MM.1S (cell line): ENCODE data around the gene VPS33B.

Experiments used
- DNase-seq: peaks from one replicate; pipeline ENCODE4 v3.0.0-alpha.2; 2015
- H2AFZ ChIP-seq: fragments of 300-600 bp; sonication (generic); 2 replicates; pipeline ENCODE4 v1.6.0; 2016; ENCODE audit warnings: antibody characterized with exemption, low read length
- H3F3A ChIP-seq: fragments of 300-600 bp; sonication (generic); 2 replicates; pipeline ENCODE4 v1.6.1; 2016; ENCODE audit warnings: mild to moderate bottlenecking, antibody characterized with exemption, low read length, moderate library complexity, mixed read lengths; ENCODE audit not compliant: insufficient read depth
- H3K27ac ChIP-seq: fragments of 300-600 bp; sonication (generic); 2 replicates; pipeline ENCODE4 v1.5.1; 2016; ENCODE audit warnings: mild to moderate bottlenecking, low read length
- H3K27me3 ChIP-seq: fragments of 300-600 bp; sonication (generic); replicated peaks from 2 replicates; pipeline ENCODE4 v1.6.0; 2016; ENCODE audit warnings: low read length; ENCODE audit not compliant: insufficient read depth
- H3K36me3 ChIP-seq: fragments of 300-600 bp; sonication (generic); replicated peaks from 2 replicates; pipeline ENCODE4 v1.6.1; 2016; ENCODE audit warnings: mild to moderate bottlenecking, low read length, mixed read lengths; ENCODE audit not compliant: insufficient read depth
- H3K4me1 ChIP-seq: fragments of 300-600 bp; sonication (generic); 2 replicates; pipeline ENCODE4 v1.6.1; 2016; ENCODE audit warnings: low read length, mixed read lengths
- H3K4me2 ChIP-seq: fragments of 300-600 bp; sonication (generic); 2 replicates; pipeline ENCODE4 v1.6.0; 2016; ENCODE audit warnings: low read depth, low read length
- H3K4me3 ChIP-seq: fragments of 300-600 bp; sonication (generic); 2 replicates; pipeline ENCODE4 v1.5.1; 2016; ENCODE audit warnings: low read length, mixed read lengths
- H3K79me2 ChIP-seq: fragments of 300-600 bp; sonication (generic); 2 replicates; pipeline ENCODE4 v1.6.1; 2016; ENCODE audit warnings: mixed run types, low read length, mixed read lengths
- H3K9ac ChIP-seq: fragments of 300-600 bp; sonication (generic); 2 replicates; pipeline ENCODE4 v1.6.1; 2016; ENCODE audit warnings: low read length, mixed read lengths
- H3K9me2 ChIP-seq: fragments of 300-600 bp; sonication (generic); replicated peaks from 2 replicates; pipeline ENCODE4 v1.6.1; 2016; ENCODE audit warnings: mild to moderate bottlenecking, low read length, mixed read lengths; ENCODE audit not compliant: insufficient read depth
- H3K9me3 ChIP-seq: fragments of 300-600 bp; sonication (generic); replicated peaks from 2 replicates; pipeline ENCODE4 v1.6.1; 2016; ENCODE audit warnings: mild to moderate bottlenecking, low read length, mixed read lengths; ENCODE audit not compliant: insufficient read depth
- H4K20me1 ChIP-seq: fragments of 300-600 bp; sonication (generic); 2 replicates; pipeline ENCODE4 v1.6.1; 2016; ENCODE audit warnings: mild to moderate bottlenecking, low read length, moderate library complexity, mixed read lengths; ENCODE audit not compliant: insufficient read depth
- CTCF ChIP-seq: fragments of 300-600 bp; sonication (generic); IDR thresholded peaks from 2 replicates; pipeline ENCODE4 v1.5.1; 2016; ENCODE audit warnings: antibody characterized with exemption, low read length, mixed read lengths
- EZH2 ChIP-seq: fragments of 300-600 bp; sonication (generic); optimal IDR thresholded peaks from 2 replicates; pipeline ENCODE3; 2017; ENCODE audit warnings: low read depth, mild to moderate bottlenecking, antibody characterized with exemption, low read length, mixed read lengths
- EZH2phosphoT487 ChIP-seq: fragments of 300-600 bp; sonication (generic); IDR thresholded peaks from 2 replicates; pipeline ENCODE4 v1.6.1; 2018; ENCODE audit warnings: antibody characterized with exemption, low read length

Gene VPS33B

GRCh38 chr15:90970274-90970673 is 52.1 kb downstream of the VPS33B start:
- no peaks in the 10 kb centered on the region for H3K4me1 ChIP-seq
- no peaks in the 10 kb centered on the region for H3K27me3 ChIP-seq
- TF ChIP-seq CTCF: no peak
- TF ChIP-seq EZH2phosphoT487: no peak
- TF ChIP-seq EZH2: no peak
- no peaks in the 10 kb centered on the region for H3K9me2 ChIP-seq
- DNase-seq: no peak
- H3K9me3 ChIP-seq: no peaks in the 10 kb centered on the region
- peaks cover 3% of the 10 kb centered on the region; the same call in 1 of the 2 replicates for H3F3A ChIP-seq
- 0 out of 2 replicates have a peak, but pooled peaks cover 7% of the 10 kb centered on the region for H3K79me2 ChIP-seq
- H3K27ac ChIP-seq: no peak overlapping the region
- no peak overlapping the region for H3K9ac ChIP-seq
- no peak overlapping the region for H3K4me3 ChIP-seq
- no peak overlapping the region for H3K4me2 ChIP-seq
- peaks cover 19% of the 10 kb centered on the region for H3K36me3 ChIP-seq
- no peaks in the 10 kb centered on the region for H4K20me1 ChIP-seq
- H2AFZ ChIP-seq: no peak overlapping the region

- no peak overlapping the region for H3K4me2 ChIP-seq
- no peak overlapping the region for H2AFZ ChIP-seq
- H4K20me1 ChIP-seq: no peaks in the 10 kb centered on the region
- no peaks in the 10 kb centered on the region for H3K27me3 ChIP-seq
- H3K4me1 ChIP-seq: no peaks in the 10 kb centered on the region
- DNase-seq: no peak
- H3K9me3 ChIP-seq: no peaks in the 10 kb centered on the region
- peaks cover 21% of the 10 kb centered on the region for H3K36me3 ChIP-seq
- TF ChIP-seq CTCF (no peak), EZH2 (no peak), EZH2phosphoT487 (no peak)
- no peak overlapping the region for H3K27ac ChIP-seq
- H3K9me2 ChIP-seq: no peaks in the 10 kb centered on the region
- peaks cover 3% of the 10 kb centered on the region; the same call in 1 of the 2 replicates for H3F3A ChIP-seq
- peaks cover 10% of the 10 kb centered on the region; the same call in 1 of the 2 replicates for H3K79me2 ChIP-seq
- no peak overlapping the region for H3K9ac ChIP-seq
- no peak overlapping the region for H3K4me3 ChIP-seq
Measured at GRCh38 chr15:90968434-90968833, 54.0 kb downstream of the VPS33B start.

- no peaks in the 10 kb centered on the region for H3K27me3 ChIP-seq
- peaks cover 21% of the 10 kb centered on the region for H3K36me3 ChIP-seq
- TF ChIP-seq EZH2phosphoT487 (no peak), EZH2 (no peak), CTCF (no peak)
Measured at GRCh38 chr15:90967206-90967605, 55.2 kb downstream of the VPS33B start.

More at GRCh38 chr15:90967206-90967605, 55.2 kb downstream of the VPS33B start:
- Histone ChIP-seq H3K4me3 (no peak overlapping the region), H4K20me1 (no peaks in the 10 kb centered on the region), H3K27ac (no peak overlapping the region), H3K9me2 (no peaks in the 10 kb centered on the region), H3K4me2 (no peak overlapping the region), H3K79me2 (peaks cover 15% of the 10 kb centered on the region), H2AFZ (no peak overlapping the region), H3F3A (peaks cover 3% of the 10 kb centered on the region; the same call in 1 of the 2 replicates), H3K9ac (no peak overlapping the region), H3K9me3 (no peaks in the 10 kb centered on the region), H3K4me1 (no peaks in the 10 kb centered on the region)
- no peak for DNase-seq
